HUES48 (cell line): ENCODE measurements around the gene IRS2.

Experiments used
- H3K27ac ChIP-seq: one replicate; pipeline ENCODE4 v1.7.0; 2013; ENCODE audit warnings: low read depth, low read length, inconsistent platforms
- H3K27me3 ChIP-seq: 2 replicates; pipeline ENCODE4 v1.6.1; 2013; ENCODE audit warnings: mild to moderate bottlenecking, low read length; ENCODE audit not compliant: control insufficient read depth, insufficient read depth
- H3K36me3 ChIP-seq: 2 replicates; pipeline ENCODE4 v1.6.1; 2013; ENCODE audit warnings: low read length; ENCODE audit not compliant: control insufficient read depth, insufficient read depth
- H3K4me1 ChIP-seq: 2 replicates; pipeline ENCODE4 v1.6.1; 2013; ENCODE audit warnings: mild to moderate bottlenecking, low read length; ENCODE audit not compliant: control insufficient read depth, insufficient read depth
- H3K4me3 ChIP-seq: 2 replicates; pipeline ENCODE4 v1.5.1; 2013; ENCODE audit warnings: mild to moderate bottlenecking, low read depth, low read length
- H3K9ac ChIP-seq: 2 replicates; pipeline ENCODE4 v1.6.1; 2013; ENCODE audit warnings: mild to moderate bottlenecking, low read depth, low read length, moderate library complexity
- H3K9me3 ChIP-seq: 2 replicates; pipeline ENCODE4 v1.6.1; 2013; ENCODE audit warnings: low read length; ENCODE audit not compliant: control insufficient read depth, insufficient read depth

Gene IRS2

DNA sequence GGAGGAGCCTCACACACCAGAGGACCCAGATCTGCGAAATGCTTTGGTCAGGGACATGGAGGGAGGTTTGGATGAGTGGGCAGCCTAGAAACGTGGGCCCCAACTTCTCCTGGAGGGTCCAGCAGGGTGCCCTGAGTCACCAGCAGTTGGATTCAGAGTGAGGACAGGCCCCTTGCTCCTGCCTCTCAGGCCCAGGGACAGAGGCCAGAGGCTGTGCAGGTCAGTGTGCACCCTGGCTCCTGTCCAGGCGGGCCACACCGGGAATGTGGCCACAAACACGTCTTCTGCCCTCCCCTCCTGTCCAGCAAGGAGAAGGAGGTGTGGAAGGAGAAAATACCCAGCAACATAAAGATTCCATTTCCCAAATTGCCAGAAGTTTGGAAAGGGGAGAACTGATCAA is 19.4 kb downstream of the IRS2 start:
- H3K27ac ChIP-seq = no peak overlapping the region
- H3K27me3 ChIP-seq = no peaks in the 10 kb centered on the region
- H3K9me3 ChIP-seq = no peaks in the 10 kb centered on the region
- no peak overlapping the region for H3K9ac ChIP-seq
- no peak overlapping the region for H3K4me3 ChIP-seq
- H3K36me3 ChIP-seq = peaks cover 1% of the 10 kb centered on the region; the same call in 1 of the 2 replicates
- H3K4me1 ChIP-seq = peaks cover 4% of the 10 kb centered on the region; the same call in 1 of the 2 replicates

DNA sequence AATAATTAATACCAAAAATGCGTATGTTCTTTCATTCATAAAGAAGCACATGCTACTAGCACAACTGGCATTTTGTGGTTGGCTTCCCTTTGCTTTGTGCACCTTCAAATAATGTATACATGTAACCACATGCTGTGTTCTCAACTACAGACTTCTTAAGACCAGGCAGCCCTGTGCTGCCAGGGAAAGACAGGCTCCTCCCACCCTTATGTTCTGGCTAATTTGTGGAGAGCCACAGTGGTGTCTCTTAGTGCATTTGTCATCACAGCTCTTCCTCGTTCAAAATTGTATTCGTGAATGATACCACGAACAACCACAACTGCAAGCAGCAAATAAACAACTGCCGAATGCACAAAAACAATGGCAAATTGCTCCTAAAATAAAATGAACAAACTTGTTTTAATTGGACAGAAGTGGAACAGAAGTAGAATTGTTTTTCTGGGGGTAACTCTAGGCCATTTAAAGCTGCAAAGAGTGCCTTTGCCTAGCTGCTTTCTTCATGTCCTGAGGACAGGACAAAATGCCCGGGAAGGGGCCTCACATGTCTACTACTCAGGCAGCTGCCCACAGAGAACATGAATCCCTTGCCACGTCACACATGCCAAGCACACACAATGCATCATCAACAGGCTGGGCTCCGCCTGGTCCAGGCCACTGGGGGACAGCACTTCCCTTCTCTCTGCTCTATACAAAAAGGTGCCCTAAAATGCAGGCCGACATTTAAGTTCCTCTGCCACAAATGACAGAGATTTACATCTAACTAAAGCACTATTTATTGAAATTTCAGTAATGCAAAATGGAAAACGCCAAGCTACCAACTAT is 21.7 kb downstream of the IRS2 start:
- no peaks in the 10 kb centered on the region for H3K27me3 ChIP-seq
- peaks cover 9% of the 10 kb centered on the region; the same call in 1 of the 2 replicates for H3K4me1 ChIP-seq
- no peak overlapping the region for H3K9ac ChIP-seq
- no peaks in the 10 kb centered on the region for H3K9me3 ChIP-seq
- no peaks in the 10 kb centered on the region for H3K36me3 ChIP-seq
- H3K27ac ChIP-seq = no peak overlapping the region
- H3K4me3 ChIP-seq = no peak overlapping the region

DNA sequence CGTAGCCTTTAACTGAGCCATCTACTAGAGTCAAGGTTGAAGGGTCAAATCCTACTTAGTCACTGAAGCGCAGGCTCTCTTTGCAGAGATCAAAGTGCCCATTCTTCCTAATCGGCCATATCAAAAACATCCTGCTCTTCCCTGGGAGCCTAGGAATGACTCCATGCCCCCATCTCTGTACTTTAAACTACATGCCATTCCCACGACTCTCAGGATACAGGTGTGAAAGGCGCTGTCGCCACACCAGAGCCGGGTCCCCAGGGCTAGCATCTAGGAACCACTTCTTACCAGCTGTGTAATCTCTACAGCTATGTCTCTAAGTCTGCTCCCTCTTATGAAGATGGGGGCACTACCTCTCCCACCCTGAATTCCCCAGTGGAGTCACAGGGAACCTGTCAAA is 22.3 kb downstream of the IRS2 start:
- no peak overlapping the region for H3K27ac ChIP-seq
- H3K9me3 ChIP-seq = no peaks in the 10 kb centered on the region
- H3K4me3 ChIP-seq = no peak overlapping the region
- H3K27me3 ChIP-seq = no peaks in the 10 kb centered on the region
- no peaks in the 10 kb centered on the region for H3K36me3 ChIP-seq
- peaks cover 9% of the 10 kb centered on the region; the same call in 1 of the 2 replicates for H3K4me1 ChIP-seq
- no peak overlapping the region for H3K9ac ChIP-seq

DNA sequence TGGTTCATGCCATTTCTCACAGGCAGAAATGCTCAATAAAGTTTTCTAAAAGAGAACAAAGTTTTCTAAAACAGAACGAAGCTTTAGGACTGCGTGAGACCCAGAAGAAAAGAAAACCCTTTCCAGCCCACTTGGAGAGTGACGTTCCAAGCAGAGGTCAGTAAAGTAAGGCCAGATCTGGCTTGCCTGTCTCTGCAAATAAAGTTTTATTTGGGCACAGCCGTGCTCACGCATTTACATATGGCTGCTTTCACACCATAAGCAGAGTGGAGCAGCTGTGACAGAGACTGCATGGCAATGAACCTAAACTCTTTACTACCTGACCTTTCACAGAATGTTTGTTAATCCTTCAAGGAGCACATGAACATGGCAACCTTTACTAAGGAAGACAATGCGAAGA is 23.6 kb downstream of the IRS2 start:
- Histone ChIP-seq H3K9ac (no peak overlapping the region), H3K4me1 (peaks cover 9% of the 10 kb centered on the region; the same call in 1 of the 2 replicates), H3K4me3 (no peak overlapping the region), H3K27me3 (no peaks in the 10 kb centered on the region), H3K36me3 (no peaks in the 10 kb centered on the region), H3K9me3 (no peaks in the 10 kb centered on the region), H3K27ac (no peak overlapping the region)

DNA sequence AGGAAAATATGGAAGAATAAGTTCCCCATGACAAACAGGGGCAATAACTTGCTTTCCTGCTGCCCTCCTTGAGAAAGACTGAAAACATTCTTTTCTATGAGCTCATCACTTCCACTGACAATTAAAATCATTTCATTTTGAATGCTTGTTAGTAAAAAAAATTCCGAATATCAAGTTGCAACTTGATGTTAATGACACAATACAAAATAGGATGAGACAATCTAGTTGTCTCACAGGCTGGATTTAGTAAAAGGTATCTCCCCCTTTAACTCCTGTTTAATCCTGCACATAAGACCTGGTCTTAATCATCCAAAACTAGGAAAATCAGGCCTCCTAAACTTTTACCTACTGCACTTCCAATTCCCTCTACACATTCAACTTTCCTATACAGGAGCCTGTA is 24.7 kb downstream of the IRS2 start:
- H3K9ac ChIP-seq = no peak overlapping the region
- H3K36me3 ChIP-seq = peaks cover 3% of the 10 kb centered on the region; the same call in 1 of the 2 replicates

DNA sequence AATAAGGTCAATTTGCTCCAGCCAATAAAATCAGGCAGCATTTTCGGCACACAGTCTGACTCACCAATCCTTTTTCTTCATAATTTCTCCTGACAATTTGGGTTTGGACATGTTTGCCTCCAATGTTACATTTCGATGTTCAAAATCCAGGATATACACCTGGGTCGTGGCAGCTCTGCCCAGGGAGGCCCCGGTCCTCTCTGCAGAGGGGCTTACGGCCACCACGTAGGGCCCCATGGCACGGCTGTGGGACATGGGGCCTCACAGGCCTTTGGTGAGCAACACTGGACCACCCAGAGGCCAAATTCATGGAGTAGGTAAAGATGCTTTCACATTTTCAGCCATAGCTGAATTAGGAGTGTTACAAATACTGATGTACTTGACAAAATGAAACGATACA is 25.4 kb downstream of the IRS2 start:
- no peaks in the 10 kb centered on the region for H3K27me3 ChIP-seq
- no peak overlapping the region for H3K27ac ChIP-seq
- no peaks in the 10 kb centered on the region for H3K9me3 ChIP-seq
- no peak overlapping the region for H3K9ac ChIP-seq
- H3K4me3 ChIP-seq = no peak overlapping the region
- peaks cover 8% of the 10 kb centered on the region for H3K36me3 ChIP-seq
- peaks cover 9% of the 10 kb centered on the region; the same call in 1 of the 2 replicates for H3K4me1 ChIP-seq

More for the DNA sequence above, 24.7 kb downstream of the IRS2 start:
- no peaks in the 10 kb centered on the region for H3K9me3 ChIP-seq
- no peaks in the 10 kb centered on the region for H3K27me3 ChIP-seq
- no peak overlapping the region for H3K4me3 ChIP-seq
- H3K27ac ChIP-seq = no peak overlapping the region
- peaks cover 9% of the 10 kb centered on the region; the same call in 1 of the 2 replicates for H3K4me1 ChIP-seq

- no peak overlapping the region for H3K9ac ChIP-seq
- no peaks in the 10 kb centered on the region for H3K9me3 ChIP-seq
- H3K27me3 ChIP-seq = no peaks in the 10 kb centered on the region
- peaks cover 9% of the 10 kb centered on the region; the same call in 1 of the 2 replicates for H3K4me1 ChIP-seq
- peaks cover 14% of the 10 kb centered on the region for H3K36me3 ChIP-seq
- no peak overlapping the region for H3K4me3 ChIP-seq
- no peak overlapping the region for H3K27ac ChIP-seq
Observed at GRCh38 chr13:109760402-109760801, 26.0 kb downstream of the IRS2 start.

- Histone ChIP-seq H3K36me3 (peaks cover 19% of the 10 kb centered on the region), H3K9ac (no peak overlapping the region), H3K27me3 (no peaks in the 10 kb centered on the region), H3K4me3 (no peak overlapping the region), H3K9me3 (no peaks in the 10 kb centered on the region), H3K27ac (no peak overlapping the region), H3K4me1 (peaks cover 8% of the 10 kb centered on the region; the same call in 1 of the 2 replicates)
Observed at GRCh38 chr13:109759609-109760008, 26.8 kb downstream of the IRS2 start.

- Histone ChIP-seq H3K27ac (no peak overlapping the region), H3K4me1 (peaks cover 4% of the 10 kb centered on the region; the same call in 1 of the 2 replicates), H3K27me3 (no peaks in the 10 kb centered on the region), H3K9me3 (no peaks in the 10 kb centered on the region), H3K36me3 (peaks cover 24% of the 10 kb centered on the region), H3K4me3 (no peak overlapping the region), H3K9ac (no peak overlapping the region)
Observed at GRCh38 chr13:109758937-109759480, 27.4 kb downstream of the IRS2 start.

DNA sequence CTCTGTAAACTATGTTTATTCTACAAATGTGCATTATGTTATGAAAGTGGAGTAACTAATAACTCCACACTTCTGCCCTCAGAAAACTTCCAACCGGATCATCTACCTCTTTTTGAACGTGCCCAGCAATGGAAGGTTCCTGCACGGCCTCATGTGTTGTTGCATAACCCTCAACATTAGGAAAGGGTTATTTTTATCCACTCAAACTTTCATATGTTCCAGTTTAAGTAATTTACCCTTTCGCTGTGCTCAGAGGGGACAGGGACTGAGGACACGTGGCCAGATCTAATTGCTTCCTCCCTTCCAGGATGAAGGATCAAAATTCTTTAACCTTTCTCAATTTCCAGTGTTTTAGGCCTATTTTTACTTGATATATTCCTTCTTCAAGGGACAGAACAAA is 29.6 kb downstream of the IRS2 start:
- no peak overlapping the region for H3K9ac ChIP-seq
- no peak overlapping the region for H3K4me3 ChIP-seq
- H3K9me3 ChIP-seq = no peaks in the 10 kb centered on the region
- H3K4me1 ChIP-seq = peaks cover 4% of the 10 kb centered on the region; the same call in 1 of the 2 replicates
- H3K36me3 ChIP-seq = peaks cover 33% of the 10 kb centered on the region
- H3K27me3 ChIP-seq = no peaks in the 10 kb centered on the region
- H3K27ac ChIP-seq = no peak overlapping the region

- H3K4me1 ChIP-seq = peaks cover under 1% of the 10 kb centered on the region; the same call in 1 of the 2 replicates
- H3K36me3 ChIP-seq = peaks cover 33% of the 10 kb centered on the region
Observed at GRCh38 chr13:109755997-109756396, 30.4 kb downstream of the IRS2 start.

More at GRCh38 chr13:109755997-109756396, 30.4 kb downstream of the IRS2 start:
- Histone ChIP-seq H3K27me3 (no peaks in the 10 kb centered on the region), H3K4me3 (no peak overlapping the region), H3K27ac (no peak overlapping the region), H3K9me3 (no peaks in the 10 kb centered on the region), H3K9ac (no peak overlapping the region)
